Measurements from ENCODE around the gene NINJ1.

- TF ChIP-seq CTCF (conservative IDR thresholded peaks at IDR 0.05; ENCODE audit: low read length) (no peak), EZH2phosphoT487 (IDR thresholded peaks at IDR 0.05; ENCODE audit: borderline replicate concordance) (no peak)
These were observed 39.3 kb downstream of the NINJ1 start for GRCh38 chr9:93094658-93095204.

All from Loucy (cell line).